ENCODE measurements around the gene SLC30A5. TPM values are rescaled to one million over a fixed set of nuclear protein-coding genes. Genes with fewer than 3 reads are reported as not detected.

Gene SLC30A5
- total RNA-seq, 1 experiment from 2014 or later = 61.8 TPM

- TF ChIP-seq CTCF (IDR thresholded peaks at IDR 0.05; ENCODE audit: unreplicated experiment) = no peak
- Mint-ChIP-seq H3K27me3 (ENCODE audit: insufficient read depth, unreplicated experiment) (no peaks in the 10 kb centered on the region), H3K4me3 (ENCODE audit: unreplicated experiment) (no peak overlapping the region)
Measured at GRCh38 chr5:69170969-69171368, 77.2 kb downstream of the SLC30A5 start.

More at GRCh38 chr5:69170969-69171368, 77.2 kb downstream of the SLC30A5 start:
- H3K9me3 Mint-ChIP-seq (ENCODE audit: unreplicated experiment) = no peaks in the 10 kb centered on the region
- no peak overlapping the region for H3K27ac Mint-ChIP-seq (ENCODE audit: low read depth, unreplicated experiment)
- BruUV-seq (replicated peaks) = no TSS peak
- CTCF ChIA-PET = no interaction called here
- H3K4me1 Mint-ChIP-seq (ENCODE audit: insufficient read depth, unreplicated experiment) = peaks cover 24% of the 10 kb centered on the region
- DNase-seq (ENCODE audit: unreplicated experiment) = no peak
- POLR2A ChIA-PET = no interaction called here
- intact Hi-C loops (cut with micrococcal nuclease) = loop anchor here (2.0 kb wide), 1 partner anchor 18 kb away; the partner anchor contains the start of gene CENPH
- H3K36me3 Mint-ChIP-seq (ENCODE audit: insufficient read depth, unreplicated experiment) = peaks cover 45% of the 10 kb centered on the region

Other genes starting within 250 kb of the SLC30A5 start
- gene CCNB1, start 73.1 kb downstream of the SLC30A5 start, total RNA-seq (2022) = 84.3 and 120 TPM in 2 replicates
- gene CENPH, start 95.6 kb downstream of the SLC30A5 start, total RNA-seq (2022) = 14.1 and 21.9 TPM in 2 replicates
- 43.7 and 48.5 TPM in 2 replicates for gene CDK7, start 140.9 kb downstream of the SLC30A5 start, total RNA-seq (2022)
- gene CCDC125, start 238.8 kb downstream of the SLC30A5 start, total RNA-seq (2022) = 7.0 and 11.9 TPM in 2 replicates